ENCODE results near the gene SEZ6L2. TPM values are rescaled to one million over a fixed set of nuclear protein-coding genes. Genes with fewer than 3 reads are reported as not detected.
A peak's percentile ranks its signal among the peaks of the same experiment; 100 is the strongest.

Gene SEZ6L2
- total and polyA plus RNA-seq, 2 of the 13 experiments (the other 11 are each of a cell fraction or from before 2014, with no cell fraction given): 14.9 to 16.9 TPM

DNA sequence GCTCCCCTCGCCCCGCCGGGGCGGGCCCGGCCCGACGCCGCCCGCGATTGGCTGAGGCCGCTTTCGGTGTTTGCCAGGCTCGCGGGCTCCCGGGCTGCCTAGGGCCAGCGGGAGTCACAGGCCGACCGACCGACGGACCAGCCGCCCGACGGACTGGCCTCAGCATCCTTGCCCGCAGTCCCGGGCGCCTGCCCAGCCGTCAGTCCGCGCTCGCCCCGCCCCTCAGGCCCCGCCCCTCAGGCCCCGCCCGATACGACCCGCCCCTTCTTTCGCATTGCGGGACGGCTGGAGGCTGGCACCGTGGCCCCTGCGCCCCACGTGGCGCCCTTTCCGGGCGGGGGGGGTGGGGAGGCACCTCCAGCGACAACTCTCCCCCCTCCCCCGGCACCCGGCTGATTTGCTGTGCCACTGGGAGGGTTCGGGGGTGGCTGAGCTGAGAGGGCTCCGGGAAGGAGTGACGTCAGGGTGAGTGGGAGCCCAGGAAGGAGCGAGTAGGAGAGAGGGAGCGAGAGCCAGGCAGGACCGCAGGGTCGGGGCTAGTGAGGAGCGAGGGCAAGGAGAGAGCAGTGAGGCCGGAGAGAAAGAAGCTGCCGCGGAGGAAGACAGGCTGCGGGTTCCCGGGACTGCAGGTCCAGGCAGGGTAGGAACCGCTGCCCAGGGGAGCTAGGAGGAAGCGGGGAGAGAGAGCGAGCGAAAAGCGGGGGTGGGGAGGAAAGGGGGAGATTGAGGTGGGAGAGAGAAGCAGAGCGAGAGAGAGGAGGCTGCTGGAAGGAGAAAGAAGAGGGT, 945 bp upstream of the SEZ6L2 start, which contains the start of gene ASPHD1 (continued):
- TF ChIP-seq SNAI1 (CRISPR knock-in tag; IDR thresholded peaks at IDR 0.05; ENCODE audit: borderline replicate concordance) (0 out of 2 replicates have a peak, but pooled peaks have one; percentile 11), ATF7-NPFF (CRISPR knock-in tag; IDR thresholded peaks at IDR 0.05; ENCODE audit: low read depth) (peak; percentile 93), CREB1 (IDR thresholded peaks at IDR 0.05) (peak; percentile 93), CREB1 (CRISPR knock-in tag; IDR thresholded peaks at IDR 0.05) (peak; percentile 82), MAZ (IDR thresholded peaks at IDR 0.05; ENCODE audit: borderline replicate concordance, low read depth, low read length) (peak; percentile 47; the same call in 1 of the 2 replicates), MAZ (CRISPR knock-in tag; IDR thresholded peaks at IDR 0.05; ENCODE audit: low read depth) (no peak), NR2F6 (IDR thresholded peaks at IDR 0.05) (no peak), NR2F6 (CRISPR knock-in tag; IDR thresholded peaks at IDR 0.05) (peak; percentile 66), ATAD3A (CRISPR knock-in tag; IDR thresholded peaks at IDR 0.05) (no peak), ZNF292 (CRISPR knock-in tag; IDR thresholded peaks at IDR 0.05; ENCODE audit: borderline replicate concordance, low read depth) (0 out of 2 replicates have a peak, but pooled peaks have one; percentile 30), ZNF552 (CRISPR knock-in tag; IDR thresholded peaks at IDR 0.05; ENCODE audit: borderline replicate concordance) (peak; percentile 67), PPARG (CRISPR knock-in tag; conservative IDR thresholded peaks at IDR 0.05) (0 out of 2 replicates have a peak, but pooled peaks have one; percentile 45), HIVEP1 (CRISPR knock-in tag; IDR thresholded peaks at IDR 0.05) (peak; percentile 27; the same call in 1 of the 2 replicates), SOX5 (CRISPR knock-in tag; IDR thresholded peaks at IDR 0.05; ENCODE audit: borderline replicate concordance) (0 out of 2 replicates have a peak, but pooled peaks have one; percentile 7), YY1 (IDR thresholded peaks at IDR 0.05; ENCODE audit: insufficient read depth, insufficient replicate concordance, low read depth, low read length) (no peak), GATAD2A (CRISPR knock-in tag; IDR thresholded peaks at IDR 0.05) (no peak), ZMAT3 (CRISPR knock-in tag; conservative IDR thresholded peaks at IDR 0.05) (peak; percentile 95; the same call in 1 of the 2 replicates), RFX1 (IDR thresholded peaks at IDR 0.05) (no peak), ZNF780A (CRISPR knock-in tag; IDR thresholded peaks at IDR 0.05) (peak; percentile 93), ZSCAN25 (CRISPR knock-in tag; IDR thresholded peaks at IDR 0.05) (peak; percentile 69), THAP11 (CRISPR knock-in tag; IDR thresholded peaks at IDR 0.05) (peak; percentile 58; the same call in 1 of the 2 replicates), SPEN (CRISPR knock-in tag; IDR thresholded peaks at IDR 0.05; ENCODE audit: low read depth) (no peak), ZNF136 (CRISPR knock-in tag; IDR thresholded peaks at IDR 0.05; ENCODE audit: low read depth) (no peak)
- TF ChIP-seq, protein P1, sequence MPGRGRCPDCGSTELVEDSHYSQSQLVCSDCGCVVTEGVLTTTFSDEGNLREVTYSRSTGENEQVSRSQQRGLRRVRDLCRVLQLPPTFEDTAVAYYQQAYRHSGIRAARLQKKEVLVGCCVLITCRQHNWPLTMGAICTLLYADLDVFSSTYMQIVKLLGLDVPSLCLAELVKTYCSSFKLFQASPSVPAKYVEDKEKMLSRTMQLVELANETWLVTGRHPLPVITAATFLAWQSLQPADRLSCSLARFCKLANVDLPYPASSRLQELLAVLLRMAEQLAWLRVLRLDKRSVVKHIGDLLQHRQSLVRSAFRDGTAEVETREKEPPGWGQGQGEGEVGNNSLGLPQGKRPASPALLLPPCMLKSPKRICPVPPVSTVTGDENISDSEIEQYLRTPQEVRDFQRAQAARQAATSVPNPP (CRISPR knock-in tag; IDR thresholded peaks at IDR 0.05): peak; percentile 93; the same call in 1 of the 2 replicates
- TF ChIP-seq, protein P2, sequence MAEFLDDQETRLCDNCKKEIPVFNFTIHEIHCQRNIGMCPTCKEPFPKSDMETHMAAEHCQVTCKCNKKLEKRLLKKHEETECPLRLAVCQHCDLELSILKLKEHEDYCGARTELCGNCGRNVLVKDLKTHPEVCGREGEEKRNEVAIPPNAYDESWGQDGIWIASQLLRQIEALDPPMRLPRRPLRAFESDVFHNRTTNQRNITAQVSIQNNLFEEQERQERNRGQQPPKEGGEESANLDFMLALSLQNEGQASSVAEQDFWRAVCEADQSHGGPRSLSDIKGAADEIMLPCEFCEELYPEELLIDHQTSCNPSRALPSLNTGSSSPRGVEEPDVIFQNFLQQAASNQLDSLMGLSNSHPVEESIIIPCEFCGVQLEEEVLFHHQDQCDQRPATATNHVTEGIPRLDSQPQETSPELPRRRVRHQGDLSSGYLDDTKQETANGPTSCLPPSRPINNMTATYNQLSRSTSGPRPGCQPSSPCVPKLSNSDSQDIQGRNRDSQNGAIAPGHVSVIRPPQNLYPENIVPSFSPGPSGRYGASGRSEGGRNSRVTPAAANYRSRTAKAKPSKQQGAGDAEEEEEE (CRISPR knock-in tag; IDR thresholded peaks at IDR 0.05; ENCODE audit: borderline replicate concordance): no peak
- TF ChIP-seq, protein P3, sequence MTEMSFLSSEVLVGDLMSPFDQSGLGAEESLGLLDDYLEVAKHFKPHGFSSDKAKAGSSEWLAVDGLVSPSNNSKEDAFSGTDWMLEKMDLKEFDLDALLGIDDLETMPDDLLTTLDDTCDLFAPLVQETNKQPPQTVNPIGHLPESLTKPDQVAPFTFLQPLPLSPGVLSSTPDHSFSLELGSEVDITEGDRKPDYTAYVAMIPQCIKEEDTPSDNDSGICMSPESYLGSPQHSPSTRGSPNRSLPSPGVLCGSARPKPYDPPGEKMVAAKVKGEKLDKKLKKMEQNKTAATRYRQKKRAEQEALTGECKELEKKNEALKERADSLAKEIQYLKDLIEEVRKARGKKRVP (CRISPR knock-in tag; IDR thresholded peaks at IDR 0.05): peak in 1 of 2 experiments; percentile 13; a peak in 1 of 4 replicates
- TF ChIP-seq, protein P4, sequence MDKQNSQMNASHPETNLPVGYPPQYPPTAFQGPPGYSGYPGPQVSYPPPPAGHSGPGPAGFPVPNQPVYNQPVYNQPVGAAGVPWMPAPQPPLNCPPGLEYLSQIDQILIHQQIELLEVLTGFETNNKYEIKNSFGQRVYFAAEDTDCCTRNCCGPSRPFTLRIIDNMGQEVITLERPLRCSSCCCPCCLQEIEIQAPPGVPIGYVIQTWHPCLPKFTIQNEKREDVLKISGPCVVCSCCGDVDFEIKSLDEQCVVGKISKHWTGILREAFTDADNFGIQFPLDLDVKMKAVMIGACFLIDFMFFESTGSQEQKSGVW (CRISPR knock-in tag; IDR thresholded peaks at IDR 0.05; ENCODE audit: borderline replicate concordance): no peak

Data from HepG2 (cell line).